Amniotic epithelial cell (primary cell): ENCODE results near the gene ALG2.

Experiments
- DNase-seq: peaks from one replicate; pipeline ENCODE4 v3.0.0-alpha.2; 2010; ENCODE audit warnings: low read depth

ALG2 gene

GRCh38 chr9:99172124-99173091 is 49.3 kb downstream of the ALG2 start:
- no peak for DNase-seq

- DNase-seq, result no peak
Observed at GRCh38 chr9:99171225-99172123, 50.3 kb downstream of the ALG2 start.

- DNase-seq, result no peak
Observed at GRCh38 chr9:99169982-99170761, 51.6 kb downstream of the ALG2 start.

- no peak for DNase-seq
Observed at GRCh38 chr9:99169086-99169485, 52.7 kb downstream of the ALG2 start.

GRCh38 chr9:99167694-99168093 is 54.0 kb downstream of the ALG2 start:
- no peak for DNase-seq

GRCh38 chr9:99167119-99167518 is 54.6 kb downstream of the ALG2 start:
- DNase-seq, result no peak
